Ecto neural progenitor cell (in vitro differentiated cells): ENCODE measurements around the gene PDS5A.
"Not testable (repeated sequence)": the region's sequence is repeated elsewhere in the genome, so short reads cannot be mapped to it uniquely, and the experiment has no call there.

Experiments used
- DNase-seq: peaks from one replicate; pipeline ENCODE4 v3.0.0-alpha.2; 2018; ENCODE audit warnings: low spot score

Gene PDS5A

DNA sequence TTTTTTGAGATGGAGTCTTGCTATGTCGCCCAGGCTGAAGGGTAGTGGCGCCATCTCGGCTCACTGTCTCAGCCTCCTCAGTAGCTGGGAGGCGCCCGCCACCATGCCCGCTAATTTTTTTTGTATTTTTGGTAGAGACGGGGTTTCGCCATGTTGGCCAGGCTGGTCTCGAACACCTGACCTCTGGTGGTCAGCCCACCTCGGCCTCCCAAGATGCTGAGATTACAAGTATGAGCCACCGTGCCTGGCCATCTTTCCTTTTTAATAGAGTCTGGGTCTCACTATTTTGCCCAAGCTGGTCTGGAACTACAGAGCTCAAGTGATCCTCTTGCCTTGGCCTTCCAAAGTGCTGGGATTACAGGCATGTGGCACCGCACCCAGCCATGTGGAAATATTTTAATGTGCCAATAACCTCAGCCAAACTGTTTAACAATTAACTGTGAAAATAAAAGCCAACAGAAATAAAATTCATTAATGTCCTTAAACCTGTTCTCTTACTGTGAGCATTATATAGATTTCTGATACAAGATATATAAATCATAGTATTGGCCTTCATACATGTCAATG lies 16.3 kb downstream of the PDS5A start:
- DNase-seq = no peak

- DNase-seq = no peak
Observed at GRCh38 chr4:39950861-39951481, 26.7 kb downstream of the PDS5A start.

- no peak for DNase-seq
Observed at GRCh38 chr4:39947963-39948362, 29.7 kb downstream of the PDS5A start.

GRCh38 chr4:39947417-39947816 lies 30.3 kb downstream of the PDS5A start:
- no peak for DNase-seq

- DNase-seq = not testable (repeated sequence)
Observed at GRCh38 chr4:39944245-39944644, 33.5 kb downstream of the PDS5A start.

DNA sequence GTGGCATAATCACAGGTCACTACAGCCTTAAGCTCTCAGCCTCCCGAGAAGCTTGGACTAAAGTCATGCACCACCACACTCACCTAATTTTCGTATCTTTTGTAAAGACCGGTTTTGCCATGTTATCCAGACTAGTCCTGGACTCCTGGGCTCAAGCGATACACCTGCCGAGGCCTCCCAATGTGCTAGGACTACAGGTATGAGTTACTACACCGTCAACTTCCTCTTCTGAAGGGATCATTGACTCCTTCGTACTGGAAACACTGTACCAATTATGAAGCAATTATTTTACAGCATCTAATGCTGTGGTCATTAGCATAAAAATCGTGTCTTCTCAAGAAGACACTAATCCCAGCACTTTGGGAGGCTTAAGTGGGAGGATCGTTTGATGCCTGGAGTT lies 35.2 kb downstream of the PDS5A start:
- DNase-seq = no peak

DNA sequence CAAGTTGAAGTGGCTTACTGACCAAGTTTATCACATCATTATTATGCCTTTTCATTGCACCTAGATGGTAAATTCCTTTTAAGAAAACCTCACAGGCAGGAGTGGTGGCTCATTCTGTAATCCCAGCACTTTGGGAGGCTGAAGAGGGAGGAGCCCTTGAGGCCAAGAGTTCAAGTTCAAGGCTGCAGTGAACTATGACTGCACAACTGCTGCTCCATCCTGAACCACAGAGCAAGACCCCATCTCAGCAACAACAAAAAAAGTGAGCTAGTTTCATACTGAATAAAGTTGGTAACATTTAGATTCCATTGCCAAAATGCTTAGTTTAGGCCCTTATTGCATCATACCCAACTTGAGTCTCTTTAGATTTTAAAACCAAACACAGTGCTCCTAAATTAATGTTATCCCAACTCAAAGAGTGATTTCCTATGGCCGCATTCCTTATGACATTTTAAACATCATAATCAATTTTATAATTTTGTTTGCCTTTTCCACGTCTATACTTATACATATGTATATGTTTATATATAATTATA lies 36.0 kb downstream of the PDS5A start:
- no peak for DNase-seq

GRCh38 chr4:39937683-39938268 lies 39.9 kb downstream of the PDS5A start:
- no peak for DNase-seq

GRCh38 chr4:39936565-39937418 lies 40.9 kb downstream of the PDS5A start:
- DNase-seq = no peak

DNA sequence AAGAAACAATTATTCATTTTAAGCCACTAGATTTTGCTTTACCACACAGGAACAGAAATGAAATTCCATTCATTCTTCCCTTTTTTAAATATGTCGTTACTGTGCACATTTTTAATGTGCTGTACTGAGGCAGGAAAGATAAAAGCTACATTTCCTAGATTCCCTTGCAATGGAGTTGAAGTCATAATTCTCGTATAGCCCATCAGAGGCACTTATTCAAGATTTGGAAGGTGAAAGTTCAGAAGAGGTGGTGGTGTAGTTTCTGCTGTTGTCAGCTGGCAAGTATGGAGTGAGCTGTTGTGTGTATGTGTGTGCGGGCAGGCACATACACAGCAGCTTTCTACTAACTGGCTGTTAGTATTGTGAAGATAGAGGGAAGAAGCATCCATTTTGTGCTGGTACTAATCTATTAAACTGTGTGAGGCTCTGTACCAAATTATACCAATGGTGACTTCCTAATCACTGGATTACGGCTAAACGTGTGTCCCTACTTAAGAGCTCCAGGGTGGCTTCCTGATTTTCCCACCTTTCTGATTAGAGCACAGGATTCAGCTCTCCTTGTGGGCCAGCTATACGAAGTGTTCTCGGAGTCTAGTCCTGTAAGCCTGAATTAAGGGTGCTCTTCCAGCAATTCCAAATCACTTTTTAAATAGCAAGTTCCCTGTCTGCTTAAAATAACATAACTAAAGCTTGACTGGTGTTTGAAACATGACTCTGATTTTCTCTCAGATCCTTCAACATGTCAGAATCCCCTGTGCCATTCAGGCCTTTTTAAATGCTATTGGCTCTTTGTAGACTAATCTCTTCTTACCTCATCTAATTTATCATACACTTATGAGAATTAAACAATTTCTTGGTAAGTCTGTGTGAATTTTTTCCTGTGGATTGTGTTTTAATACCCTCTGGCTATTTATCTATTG lies 43.8 kb downstream of the PDS5A start:
- DNase-seq = no peak

DNA sequence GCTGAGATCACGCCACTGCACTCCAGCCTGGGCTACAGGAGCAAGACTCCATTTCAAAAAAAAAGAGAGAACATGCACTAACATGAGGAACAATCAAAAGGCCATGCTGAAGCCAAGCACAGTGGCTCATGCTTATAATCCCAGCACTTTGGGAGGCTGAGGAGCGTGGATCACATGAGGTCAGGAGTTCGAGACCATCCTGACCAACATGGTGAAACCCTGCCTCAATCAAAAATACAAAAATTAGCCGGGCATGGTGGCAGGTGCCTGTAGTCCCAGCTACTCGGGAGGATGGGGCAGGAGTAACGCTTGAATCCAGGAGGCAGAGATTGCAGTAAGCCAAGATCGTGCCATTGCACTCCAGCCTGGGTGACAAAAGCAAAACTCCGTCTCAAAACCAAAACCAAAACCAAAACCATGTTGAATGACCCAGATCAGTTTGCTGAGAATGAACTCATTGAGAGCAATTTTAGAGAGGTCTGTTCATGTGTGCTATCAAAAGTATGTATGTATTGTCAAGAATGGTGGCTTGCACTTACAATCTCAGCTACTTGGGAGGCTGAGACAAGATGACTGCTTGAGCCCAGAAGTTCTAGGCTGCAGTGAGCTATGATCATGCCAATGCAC lies 44.8 kb downstream of the PDS5A start:
- no peak for DNase-seq

- DNase-seq = no peak
Observed at GRCh38 chr4:39931441-39931901, 46.2 kb downstream of the PDS5A start.

- DNase-seq = no peak
Observed at GRCh38 chr4:39928538-39928937, 49.2 kb downstream of the PDS5A start.

GRCh38 chr4:39924014-39924413 lies 53.7 kb downstream of the PDS5A start:
- no peak for DNase-seq

GRCh38 chr4:39922399-39922798 lies 55.3 kb downstream of the PDS5A start:
- no peak for DNase-seq

DNA sequence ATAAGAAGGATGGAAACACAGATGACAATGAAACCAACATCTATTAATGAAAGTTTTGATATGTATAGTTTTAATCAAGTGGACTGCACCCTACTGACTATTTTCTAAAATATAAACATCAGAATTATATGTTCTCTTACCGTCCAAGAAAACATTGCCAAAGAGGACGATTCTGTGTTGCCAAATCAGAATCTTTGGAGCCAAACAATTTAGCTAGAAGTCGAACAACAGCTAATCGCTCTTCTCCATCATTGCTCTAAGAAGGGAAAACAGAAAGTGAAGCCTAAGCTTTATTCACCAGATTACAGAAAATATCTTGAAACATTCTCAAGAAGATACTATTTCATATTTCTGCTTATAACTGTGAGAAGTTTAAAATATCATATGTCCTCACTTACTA lies 64.2 kb downstream of the PDS5A start:
- DNase-seq = no peak

- no peak for DNase-seq
Observed at GRCh38 chr4:39910064-39910463, 67.6 kb downstream of the PDS5A start.

DNA sequence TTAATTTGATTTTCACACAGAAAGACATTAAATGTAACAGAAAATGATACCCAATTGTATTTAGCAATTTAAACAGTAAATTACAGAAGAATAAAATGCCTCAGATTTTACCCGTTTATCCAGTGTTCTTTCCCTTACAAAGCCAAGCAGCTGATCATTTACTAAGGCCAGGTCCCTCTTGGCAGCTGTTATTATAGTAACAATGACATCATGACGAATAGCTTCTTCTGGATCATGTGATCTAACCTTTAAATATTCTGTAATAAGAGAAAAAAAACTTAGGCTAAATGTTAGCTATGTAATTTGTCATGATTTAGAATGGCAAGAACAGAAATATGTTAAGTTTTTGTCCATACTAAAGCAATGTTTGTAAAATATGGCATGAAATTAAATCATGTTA lies 69.4 kb downstream of the PDS5A start:
- DNase-seq = no peak

- DNase-seq = no peak
Observed at GRCh38 chr4:39905656-39906055, 72.1 kb downstream of the PDS5A start.

DNA sequence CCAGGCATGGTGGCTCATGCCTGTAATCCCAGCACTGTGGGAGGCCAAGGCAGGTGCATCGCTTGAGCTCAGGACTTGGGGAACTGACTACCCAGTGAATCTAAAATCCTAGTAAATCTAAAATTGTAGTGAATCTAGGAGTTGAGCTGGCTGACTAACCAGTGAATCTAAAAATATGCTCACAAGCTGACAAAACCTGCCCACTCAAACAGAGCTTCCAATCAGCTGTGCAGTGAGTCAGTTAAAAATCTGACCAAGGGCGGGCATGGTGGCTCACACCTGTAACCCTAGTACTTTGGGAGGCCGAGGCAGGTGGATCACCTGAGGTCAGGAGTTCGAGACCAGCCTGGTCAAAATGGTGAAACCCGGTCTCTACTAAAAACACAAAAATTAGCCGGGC lies 72.7 kb downstream of the PDS5A start:
- DNase-seq = not testable (repeated sequence)

GRCh38 chr4:39900966-39901365 lies 76.7 kb downstream of the PDS5A start:
- DNase-seq = no peak
